NCI-H345 treated with DMSO at 0.1 percent for 48 hours (cell line): Measurements from ENCODE around the gene SH2D1B.
"Not testable (repeated sequence)": the region's sequence is repeated elsewhere in the genome, so short reads cannot be mapped to it uniquely, and the experiment has no call there.

ENCODE experiments used
- DNase-seq: peaks from one replicate; lab custom pipeline; 2025; ENCODE audit not compliant: unreplicated experiment; lab: John Stamatoyannopoulos, UW

Gene SH2D1B

GRCh38 chr1:162365284-162366020, 46.5 kb downstream of the SH2D1B start:
- DNase-seq, result no peak

DNA sequence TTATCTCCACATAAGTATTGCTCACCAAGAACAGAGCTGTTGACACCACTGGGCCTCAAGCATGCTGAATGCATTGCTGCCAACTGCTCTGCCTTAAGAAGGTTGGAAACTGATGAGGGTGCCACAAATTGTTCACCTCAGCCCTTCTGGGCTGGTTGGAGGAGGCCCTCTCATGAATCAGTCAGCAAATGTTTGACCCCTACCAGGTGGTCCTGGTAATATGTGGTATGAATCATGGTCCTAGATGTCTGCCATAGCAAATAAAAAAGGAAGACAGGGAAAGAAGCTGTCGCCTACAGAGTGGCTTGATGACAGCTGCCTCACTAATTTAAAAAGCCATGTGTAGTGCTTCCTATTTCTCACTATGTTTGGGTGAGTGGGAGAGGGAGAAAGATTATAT, 47.4 kb downstream of the SH2D1B start:
- DNase-seq, result no peak

- DNase-seq, result no peak
Measured at GRCh38 chr1:162363823-162364222, 48.1 kb downstream of the SH2D1B start.

GRCh38 chr1:162361349-162361748, 50.6 kb downstream of the SH2D1B start:
- no peak for DNase-seq

- no peak for DNase-seq
Measured at GRCh38 chr1:162360874-162361260, 51.1 kb downstream of the SH2D1B start.

DNA sequence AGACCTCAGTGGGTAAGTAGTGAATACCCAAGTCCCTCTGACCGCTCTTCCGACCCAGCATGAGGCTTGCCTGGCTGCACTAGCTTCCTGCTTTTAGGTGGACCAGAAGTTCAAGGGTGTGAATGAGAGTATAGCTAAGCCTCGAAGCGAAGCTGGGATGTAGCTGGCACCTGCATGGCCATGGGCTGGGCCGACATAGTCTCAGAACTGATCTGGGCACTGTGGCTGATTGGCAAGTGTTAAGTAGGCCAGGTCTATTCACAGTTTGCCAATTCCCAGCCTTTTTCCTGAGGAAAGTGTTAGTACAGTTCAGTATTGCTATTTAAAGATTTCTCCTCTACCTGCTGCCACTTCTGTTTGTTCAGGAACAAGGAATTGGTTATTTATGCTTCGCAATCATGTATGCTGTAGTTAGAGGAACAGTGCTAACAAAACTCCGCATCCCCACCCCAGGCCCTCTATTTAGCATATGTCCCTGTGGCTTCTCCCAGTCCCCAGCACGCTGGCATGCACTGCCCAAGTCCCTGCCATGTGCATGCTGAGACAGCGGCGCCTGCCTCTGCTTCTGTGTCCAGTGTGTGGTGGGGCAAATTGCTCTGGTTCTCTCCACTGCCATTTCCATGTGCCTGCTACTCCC, 51.6 kb downstream of the SH2D1B start:
- DNase-seq, result no peak

DNA sequence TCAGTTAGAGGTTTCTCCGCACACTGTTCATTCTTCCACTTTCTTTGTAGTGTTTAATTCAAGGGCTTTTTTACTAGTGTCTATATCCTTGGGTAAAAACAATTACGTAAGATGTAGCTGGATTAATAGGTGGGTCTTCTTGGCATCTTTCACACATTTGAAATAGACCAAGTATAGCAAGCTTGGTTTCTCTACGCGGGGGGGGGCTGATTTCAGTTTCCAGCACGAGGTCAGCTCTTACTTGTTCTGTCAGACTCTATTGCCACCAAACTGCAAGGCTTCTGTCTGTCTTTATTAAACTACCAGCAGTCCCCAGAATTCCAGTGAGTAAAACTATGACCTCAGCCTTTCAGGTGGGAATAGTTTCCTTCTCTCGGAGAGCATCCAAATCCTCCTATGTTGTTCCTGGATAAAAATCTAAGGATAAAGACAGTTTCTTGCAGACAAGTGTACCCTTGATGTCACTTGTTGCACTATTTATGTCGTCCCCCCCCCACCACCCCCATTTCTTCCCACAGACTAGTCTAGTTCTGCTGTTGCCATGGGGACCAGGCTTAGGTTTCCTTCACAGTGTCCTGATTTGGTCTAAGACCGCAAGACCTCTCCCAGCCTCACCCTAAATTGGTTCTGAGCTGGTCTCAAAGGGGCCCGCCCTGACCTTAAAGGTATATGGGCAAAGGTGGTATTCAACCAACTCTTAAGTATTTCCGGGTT, 52.3 kb downstream of the SH2D1B start:
- DNase-seq, result no peak

DNA sequence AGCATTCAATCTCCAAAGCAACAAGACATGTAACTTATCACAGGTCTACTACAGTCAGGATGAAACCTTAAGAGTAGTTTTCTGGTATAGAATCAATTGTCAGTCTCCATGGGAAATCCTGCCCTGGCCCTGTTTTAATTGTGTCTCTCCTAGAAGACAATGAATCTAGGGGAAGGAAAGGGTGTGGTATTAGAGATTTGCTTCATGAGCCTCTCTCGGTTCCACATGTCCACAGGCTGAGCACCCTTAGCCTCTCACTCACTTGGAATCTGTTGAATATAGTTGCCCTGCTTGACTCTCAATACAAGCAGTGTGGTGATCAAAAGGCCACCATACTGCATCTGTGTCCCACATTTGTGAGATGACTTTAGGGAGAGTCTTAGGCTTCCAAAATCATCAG, 53.0 kb downstream of the SH2D1B start:
- DNase-seq, result no peak

GRCh38 chr1:162357681-162358266, 54.2 kb downstream of the SH2D1B start:
- DNase-seq, result no peak

GRCh38 chr1:162353702-162354101, 58.2 kb downstream of the SH2D1B start:
- no peak for DNase-seq

- no peak for DNase-seq
Measured at GRCh38 chr1:162353078-162353477, 58.9 kb downstream of the SH2D1B start.

DNA sequence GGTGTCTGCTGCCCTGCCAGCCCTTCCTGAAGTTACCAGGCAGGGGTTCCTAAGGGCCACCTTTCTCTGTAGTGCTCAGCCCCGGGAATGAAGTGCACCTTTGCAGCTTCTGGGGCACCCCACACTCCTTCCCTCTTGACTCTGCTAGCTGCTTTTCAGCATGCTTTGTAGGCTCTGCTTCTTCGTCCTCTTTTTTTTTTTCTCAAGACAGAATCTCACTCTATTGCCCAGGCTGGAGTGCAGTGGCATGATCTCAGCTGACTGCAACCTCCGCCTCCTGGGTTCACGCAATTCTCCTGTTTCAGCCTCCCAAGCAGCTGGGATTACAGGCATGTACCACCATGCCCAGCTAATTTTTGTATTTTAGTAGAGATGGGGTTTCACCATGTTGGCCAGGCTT, 60.1 kb downstream of the SH2D1B start:
- not testable (repeated sequence) for DNase-seq

- no peak for DNase-seq
Measured at GRCh38 chr1:162351246-162351842, 60.6 kb downstream of the SH2D1B start.

DNA sequence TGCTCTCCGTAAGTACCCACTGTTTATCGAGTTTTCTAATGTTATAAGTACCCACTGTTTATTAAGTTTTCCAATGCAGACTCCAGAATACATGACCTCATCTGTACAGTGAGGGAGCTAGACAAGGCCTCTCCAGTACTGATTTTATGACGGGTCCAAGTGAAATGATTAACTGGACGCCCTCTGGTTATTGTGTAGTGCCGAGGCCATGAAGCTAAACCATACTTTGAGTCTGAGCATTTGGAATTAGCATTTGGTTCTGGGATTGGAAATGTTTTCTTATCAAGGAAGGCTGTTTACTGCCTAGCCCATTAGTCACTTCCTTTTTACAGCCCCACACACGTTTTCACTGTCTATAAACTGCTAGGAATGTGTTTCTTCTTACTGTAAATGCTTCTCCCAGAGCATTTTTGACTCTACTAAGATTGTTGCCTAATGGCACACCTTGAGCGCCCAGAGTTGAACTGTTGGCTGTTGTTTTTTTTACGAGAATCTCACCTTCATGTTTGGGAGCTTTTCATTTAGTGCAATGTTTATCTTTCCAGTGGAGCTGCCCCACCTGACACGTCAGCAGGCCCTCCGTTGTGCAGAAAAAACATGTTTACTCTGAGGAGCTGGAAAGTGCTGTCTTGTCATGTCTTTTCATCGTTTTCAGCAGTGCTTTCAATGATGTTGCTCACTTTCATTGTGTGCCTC, 62.2 kb downstream of the SH2D1B start:
- DNase-seq, result no peak

DNA sequence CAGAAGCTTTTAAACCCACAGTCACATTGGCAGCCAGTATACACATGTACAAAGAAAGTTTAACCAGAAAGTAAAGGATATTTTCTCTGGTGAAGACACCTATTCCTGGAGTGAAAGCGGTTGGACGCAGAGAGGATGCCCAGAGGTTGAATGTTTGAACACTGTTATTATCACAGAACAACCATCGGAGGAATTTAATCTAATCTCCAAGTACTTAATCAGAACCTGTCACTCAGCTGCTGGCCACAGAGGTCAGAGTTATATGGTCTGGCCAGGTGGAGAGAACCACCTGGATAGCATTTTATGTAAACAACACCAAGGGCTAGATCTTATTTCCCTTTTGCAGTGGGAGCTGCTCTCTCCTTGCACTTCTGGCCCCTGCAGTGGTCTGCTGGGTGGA, 64.7 kb downstream of the SH2D1B start:
- no peak for DNase-seq
